ENCODE data around the gene LDLRAD4.

DNA sequence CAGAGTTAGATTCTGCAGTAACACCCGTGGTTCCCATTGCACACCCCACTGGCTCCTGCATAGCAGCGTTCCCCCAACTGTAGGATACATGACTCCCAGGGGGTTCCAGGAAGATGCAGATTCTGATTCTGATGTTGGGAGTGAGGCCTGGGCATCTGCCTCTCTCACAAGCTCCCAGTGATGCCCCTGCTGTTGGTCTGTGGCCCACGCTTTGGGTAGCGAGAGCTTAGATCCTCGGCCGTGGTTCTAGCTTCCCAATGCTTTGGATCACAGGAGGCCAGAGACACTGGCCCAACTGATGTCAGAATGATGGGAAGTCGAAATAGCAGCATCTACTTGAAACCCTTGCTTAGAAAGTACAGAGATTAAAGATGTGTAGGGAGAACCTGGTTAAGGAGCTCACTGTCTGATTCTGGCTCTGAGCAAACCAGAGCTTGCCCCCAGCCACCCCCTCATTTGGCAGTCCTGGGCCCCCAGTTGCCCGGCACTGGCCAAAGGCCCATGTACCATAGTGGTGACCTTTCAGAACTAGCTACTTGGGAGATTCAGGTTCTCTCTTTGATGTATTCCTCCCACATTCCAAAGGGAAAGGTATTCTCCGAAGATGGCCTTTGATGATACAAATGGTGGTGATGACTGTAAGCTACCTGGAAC, 310.3 kb downstream of the LDLRAD4 start:
- TF ChIP-seq, protein P1, sequence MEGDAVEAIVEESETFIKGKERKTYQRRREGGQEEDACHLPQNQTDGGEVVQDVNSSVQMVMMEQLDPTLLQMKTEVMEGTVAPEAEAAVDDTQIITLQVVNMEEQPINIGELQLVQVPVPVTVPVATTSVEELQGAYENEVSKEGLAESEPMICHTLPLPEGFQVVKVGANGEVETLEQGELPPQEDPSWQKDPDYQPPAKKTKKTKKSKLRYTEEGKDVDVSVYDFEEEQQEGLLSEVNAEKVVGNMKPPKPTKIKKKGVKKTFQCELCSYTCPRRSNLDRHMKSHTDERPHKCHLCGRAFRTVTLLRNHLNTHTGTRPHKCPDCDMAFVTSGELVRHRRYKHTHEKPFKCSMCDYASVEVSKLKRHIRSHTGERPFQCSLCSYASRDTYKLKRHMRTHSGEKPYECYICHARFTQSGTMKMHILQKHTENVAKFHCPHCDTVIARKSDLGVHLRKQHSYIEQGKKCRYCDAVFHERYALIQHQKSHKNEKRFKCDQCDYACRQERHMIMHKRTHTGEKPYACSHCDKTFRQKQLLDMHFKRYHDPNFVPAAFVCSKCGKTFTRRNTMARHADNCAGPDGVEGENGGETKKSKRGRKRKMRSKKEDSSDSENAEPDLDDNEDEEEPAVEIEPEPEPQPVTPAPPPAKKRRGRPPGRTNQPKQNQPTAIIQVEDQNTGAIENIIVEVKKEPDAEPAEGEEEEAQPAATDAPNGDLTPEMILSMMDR (IDR thresholded peaks at IDR 0.05) = no peak
- no peak for TF ChIP-seq EP300 (IDR thresholded peaks at IDR 0.05)
- TF ChIP-seq POLR2A (IDR thresholded peaks at IDR 0.05) = no peak
- no peak for TF ChIP-seq POLR2AphosphoS5 (IDR thresholded peaks at IDR 0.05)

Data from stomach (tissue), 4 donors.